Measurements from ENCODE around the gene GABBR2.

GRCh38 chr9:98240475-98240874 lies 468.3 kb downstream of the GABBR2 start:
- TF ChIP-seq CTCF (IDR thresholded peaks at IDR 0.05) (no peak), POLR2A (IDR thresholded peaks at IDR 0.05) (no peak)

Data from uterus (tissue), 2 donors.